HG03280 (cell line): Measurements from ENCODE around the gene APRT.
"Not testable (repeated sequence)": the region's sequence is repeated elsewhere in the genome, so short reads cannot be mapped to it uniquely, and the experiment has no call there.

Source experiments
- ATAC-seq: cut with Tn5 transposase; IDR thresholded peaks from one replicate; pipeline ENCODE4 v1.9.1; 2021; ENCODE audit warnings: mild to moderate bottlenecking, moderate library complexity; ENCODE audit not compliant: unreplicated experiment

Gene APRT

DNA sequence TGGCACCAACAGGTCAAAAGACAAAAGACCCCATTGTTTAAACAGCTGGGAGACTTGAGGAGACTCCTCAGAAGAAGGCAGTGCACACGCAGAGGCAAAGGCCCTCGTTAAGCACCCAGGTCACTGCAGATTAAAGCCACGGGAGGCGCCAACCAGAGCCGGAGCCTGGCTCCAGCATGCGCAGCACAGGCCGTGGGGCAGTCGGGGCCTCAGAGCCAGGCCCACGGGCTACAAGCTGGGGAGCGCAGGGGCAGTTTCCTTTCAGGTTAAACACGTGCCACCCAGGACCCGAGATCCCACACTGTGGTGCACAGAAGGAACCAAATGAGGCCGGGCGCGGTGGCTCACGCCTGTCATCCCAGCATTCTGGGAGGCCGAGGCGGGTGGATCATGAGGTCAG is 35.9 kb downstream of the APRT start:
- no peak for ATAC-seq

DNA sequence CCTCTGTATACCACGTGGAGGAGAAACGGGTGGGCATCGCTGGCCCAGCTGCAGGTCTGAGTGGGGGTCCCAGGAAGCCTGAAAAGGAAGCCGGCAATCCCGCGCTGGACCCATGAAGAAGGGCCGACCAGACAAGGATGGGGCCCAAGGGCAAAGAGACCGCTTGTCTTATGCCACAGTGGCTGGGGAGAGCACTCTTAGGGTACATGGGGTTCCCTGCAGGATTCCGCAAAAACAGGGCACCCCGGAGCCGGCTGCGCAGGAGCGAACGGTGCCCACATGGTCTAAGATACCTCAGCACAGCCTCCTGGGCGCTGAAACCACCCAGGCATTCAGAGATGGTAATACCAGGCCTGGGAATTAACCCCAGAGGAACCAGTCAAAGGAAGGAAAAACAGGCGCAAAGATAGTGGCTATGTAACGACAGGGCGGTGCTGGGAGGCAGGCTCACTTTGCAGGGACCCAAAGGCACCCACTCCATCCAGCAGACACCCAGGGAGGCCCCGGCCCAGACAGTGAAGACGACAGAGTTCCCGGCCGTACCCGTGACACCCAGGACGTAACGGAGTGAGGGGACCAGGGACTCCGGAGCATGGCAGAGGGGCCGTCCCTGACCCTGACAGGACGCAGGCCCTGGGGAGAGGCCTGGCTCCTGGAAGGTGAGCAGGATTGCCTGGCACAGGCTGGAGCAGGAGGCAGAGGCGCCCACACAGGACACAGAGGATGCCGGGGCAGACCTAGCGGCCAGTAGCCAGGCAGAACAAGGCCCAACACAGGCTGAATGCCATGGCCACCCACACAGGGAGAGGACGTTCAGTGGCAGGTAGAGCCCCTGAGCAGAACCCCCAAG is 37.0 kb downstream of the APRT start:
- no peak for ATAC-seq

DNA sequence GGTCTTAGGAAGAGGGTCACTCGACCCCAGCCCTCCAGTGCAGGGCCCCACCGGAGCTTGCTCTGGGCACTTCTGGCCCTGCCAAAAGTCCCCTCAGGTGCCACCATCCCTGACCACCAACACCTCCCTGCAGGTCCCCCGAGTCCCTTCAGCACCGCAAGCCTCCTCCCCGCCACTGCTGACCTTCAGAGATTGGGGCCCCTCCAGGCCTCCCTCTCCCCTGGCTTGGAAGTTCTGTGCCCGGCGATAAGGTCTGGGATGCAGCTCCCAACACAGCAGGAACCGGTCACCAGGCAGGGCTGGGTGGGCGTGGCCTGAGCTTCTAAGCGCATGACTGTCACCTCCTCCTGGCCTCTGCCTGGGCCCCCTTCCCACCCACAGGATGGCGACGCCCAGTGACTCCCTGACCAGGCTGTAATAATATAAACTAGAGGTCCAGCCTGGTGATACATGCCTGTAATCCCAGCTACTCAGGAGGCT is 37.9 kb downstream of the APRT start:
- no peak for ATAC-seq

DNA sequence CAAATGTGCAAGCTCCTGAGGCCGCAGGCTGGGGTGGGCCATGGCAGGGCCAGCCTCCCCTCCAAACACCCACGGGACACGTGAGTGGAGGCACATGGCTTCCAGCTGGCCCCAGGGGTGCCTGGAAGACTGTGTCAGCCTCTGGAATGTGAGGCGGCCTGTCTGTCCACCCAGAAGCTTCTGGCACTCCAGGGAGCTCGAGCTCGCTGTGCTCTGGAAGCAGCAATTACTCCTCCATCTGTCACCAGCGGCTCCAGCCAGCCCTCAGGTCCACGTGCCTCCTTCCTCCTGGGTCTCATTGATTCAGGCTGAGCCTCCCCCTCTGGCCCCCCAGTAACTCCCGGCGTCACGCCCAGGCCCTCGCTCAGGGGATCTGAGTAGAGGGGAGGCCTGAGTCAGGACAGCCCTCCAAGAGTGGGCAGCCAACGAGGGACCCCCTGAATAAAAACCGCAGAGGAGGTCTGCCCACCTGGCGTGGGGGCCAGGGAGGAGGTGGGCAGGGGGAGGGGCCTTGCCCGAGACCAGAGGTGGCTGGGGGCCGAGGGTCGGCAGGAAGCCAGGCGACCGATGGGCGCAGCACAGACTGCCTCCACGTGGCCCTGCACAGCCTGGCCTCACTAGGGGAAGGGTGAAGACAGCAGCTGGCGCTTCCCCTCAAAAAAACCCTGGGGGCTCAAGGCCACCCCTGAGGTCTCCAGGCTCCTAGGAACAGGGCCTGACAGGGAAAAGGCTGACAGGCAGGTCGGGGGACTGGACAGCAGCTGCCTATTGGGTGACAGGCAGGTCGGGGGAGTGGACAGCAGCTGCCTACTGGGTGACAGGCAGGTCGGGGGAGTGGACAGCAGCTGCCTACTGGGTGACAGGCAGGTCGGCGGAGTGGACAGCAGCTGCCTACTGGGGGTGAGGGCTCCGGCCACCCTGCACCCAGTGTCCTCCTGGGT is 38.6 kb downstream of the APRT start:
- no peak for ATAC-seq

DNA sequence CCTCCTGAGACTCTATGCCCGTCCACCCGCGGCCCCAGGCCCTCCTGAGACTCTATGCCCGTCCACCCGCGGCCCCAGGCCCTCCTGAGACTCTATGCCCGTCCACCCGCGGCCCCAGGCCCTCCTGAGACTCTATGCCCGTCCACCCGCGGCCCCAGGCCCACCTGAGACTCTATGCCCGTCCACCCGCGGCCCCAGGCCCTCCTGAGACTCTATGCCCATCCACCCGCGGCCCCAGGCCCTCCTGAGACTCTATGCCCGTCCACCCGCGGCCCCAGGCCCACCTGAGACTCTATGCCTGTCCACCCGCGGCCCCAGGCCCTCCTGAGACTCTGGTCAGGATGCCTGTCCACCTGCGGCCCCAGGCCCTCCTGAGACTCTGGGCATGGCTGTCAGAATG is 39.9 kb downstream of the APRT start:
- ATAC-seq = not testable (repeated sequence)

DNA sequence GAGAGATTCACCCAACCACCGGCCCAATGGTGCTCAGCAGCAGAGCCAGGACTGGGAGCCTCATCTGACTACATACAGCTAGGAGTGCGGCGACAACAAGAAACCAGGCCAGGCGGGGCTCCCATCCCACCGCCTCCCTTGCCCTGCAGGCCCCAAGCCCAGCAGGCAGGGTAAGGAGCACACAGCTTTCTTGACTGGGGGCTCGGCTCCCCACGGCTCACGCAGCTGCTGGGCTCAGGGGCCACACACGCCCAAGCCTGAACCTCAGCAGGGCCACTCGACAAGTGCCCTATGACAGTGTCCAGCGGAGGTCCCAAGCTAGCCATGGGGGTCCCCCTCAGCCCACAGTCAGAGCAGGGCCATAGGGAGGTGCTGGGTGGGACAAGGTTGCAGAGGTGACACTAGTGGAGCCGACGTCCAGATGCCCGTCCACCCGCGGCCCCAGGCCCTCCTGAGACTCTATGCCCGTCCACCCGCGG is 40.4 kb downstream of the APRT start:
- no peak for ATAC-seq

DNA sequence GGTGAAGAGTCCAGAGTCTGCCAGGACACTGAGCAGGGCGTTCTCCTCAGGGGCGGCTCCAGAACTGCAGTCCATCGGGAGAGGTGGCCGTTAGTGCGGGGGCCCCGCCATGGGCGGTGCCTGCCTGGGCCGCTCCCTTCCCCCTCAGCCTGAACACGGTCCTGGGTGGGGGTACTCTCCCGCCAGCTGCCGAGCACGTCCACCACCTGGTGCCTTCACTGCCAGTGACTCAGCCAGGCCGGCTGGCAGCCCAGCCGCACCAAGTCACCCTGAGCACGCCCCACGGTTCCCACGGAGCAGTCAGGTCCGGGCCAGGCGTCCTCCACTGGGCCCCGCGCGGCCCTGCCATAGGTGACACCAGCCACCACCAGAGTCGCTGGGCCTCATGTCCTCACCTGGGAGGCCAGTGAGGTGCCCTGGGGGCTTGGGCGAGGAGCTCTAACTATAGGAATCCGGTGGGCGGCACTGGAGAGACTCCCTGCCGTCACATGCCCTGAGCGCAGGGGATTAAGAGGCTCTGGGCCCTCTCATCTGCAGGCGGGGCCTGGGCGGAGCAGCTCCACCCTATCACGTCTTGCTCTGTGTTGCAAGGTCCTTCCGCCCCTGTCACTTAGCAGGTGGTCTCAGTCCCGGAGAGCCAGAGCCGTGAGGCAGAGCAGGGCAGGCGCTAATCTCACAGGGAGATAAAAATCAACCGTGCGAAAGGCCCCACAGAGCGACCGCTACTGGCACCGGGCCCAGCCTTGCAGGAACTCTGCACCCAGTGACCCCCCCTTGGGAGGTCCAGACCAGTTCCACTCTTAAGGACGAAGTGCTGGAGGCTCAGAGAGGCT is 41.1 kb downstream of the APRT start:
- no peak for ATAC-seq

DNA sequence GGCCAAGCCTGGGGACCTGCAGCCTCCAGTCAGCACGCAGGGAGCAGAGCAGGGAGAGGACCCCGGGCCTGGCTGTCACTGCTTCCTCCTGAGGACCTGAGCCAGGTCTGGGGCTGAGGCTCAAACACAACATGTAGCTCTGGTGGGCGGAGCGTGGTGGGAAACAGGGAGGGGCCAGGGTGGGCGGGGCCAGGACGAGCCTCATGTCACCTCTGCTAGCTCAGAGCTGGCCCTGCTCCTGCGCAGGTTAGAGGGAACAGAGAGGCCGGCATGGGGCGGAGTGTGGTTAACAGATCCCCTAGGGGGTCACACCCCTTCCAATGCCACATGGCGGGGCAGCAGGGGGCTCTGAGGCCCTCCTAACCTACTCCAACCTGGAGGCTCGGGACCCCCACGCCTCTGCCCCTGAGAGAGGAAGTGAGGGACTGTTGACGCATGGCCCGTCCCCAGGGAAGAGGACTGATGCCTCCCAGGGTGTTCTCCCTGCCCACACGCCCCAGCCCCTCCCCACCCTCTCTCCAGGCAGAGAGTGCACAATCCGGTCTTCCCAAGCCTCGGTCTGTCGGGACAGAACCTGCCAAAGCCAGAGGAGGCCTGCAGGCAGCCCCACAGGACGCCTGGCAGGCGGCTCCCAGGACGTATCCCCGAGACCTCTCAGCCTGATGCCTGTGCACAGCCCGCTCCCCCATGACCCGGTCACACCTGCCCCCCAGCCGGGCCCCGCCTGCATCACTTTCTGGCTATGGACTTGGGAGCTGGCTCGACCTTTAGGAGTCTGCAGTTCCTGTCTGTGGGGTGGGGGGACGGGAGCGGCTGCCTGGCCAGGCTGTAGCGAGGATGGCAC is 41.9 kb downstream of the APRT start:
- no peak for ATAC-seq

DNA sequence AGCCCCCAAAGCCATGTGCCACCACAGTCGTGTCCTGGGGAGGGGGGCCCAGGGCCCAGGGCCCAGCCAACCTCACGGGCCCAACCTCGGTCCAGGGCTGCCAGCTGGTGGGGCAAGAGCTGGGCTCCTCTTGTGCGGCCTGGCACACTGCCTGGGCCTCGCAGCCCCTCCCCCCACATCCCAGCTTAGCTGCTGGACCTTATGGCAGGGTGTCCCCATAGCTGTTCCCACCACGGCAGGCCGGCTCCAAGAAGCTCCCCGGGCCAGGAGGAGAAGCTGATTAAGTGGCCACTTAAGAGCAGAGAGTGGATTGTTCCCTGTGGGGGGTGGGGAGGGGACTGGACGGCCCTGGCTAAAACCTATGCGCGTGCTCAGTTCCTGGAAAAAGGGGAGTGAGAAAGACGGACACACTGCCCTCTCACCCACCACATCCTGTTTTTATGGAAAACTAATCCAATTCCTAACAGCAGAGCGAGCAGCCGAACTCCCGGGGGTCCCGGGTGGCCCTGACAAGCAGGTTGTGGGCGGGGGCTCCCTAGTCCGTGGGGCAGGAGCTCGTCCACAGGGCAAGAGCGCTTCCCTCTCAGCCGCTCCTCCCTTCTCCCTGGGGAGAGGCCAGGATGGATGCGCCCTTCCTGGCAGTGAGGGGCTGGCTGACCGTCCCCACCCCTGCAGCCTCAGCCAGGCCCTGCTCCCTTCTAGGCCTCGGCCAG is 43.5 kb downstream of the APRT start:
- no peak for ATAC-seq

DNA sequence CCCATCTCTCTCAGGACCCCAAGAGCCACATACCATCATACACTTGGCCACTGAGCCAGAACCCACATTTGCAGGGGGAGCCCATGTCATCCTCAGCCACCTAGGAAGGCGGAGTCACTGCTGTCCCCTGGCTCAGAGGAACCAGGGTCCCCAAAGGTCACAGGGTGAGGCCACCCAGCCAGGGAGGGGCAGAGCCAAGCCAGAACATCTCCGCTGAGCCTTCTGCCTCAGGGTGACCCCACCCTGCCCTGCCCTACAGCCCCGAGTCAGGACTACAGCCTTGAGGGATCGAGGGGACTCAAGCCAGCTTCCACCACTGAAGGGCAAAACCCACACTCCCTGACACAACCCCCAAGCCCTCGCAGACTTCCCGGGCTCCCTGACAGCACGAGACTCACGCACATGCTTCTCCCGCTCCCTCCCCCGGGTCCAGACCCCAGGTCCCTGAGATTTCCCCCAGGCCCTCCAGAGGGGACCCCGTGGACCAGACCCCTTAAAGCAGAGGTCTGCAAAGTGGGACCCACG is 44.1 kb downstream of the APRT start:
- no peak for ATAC-seq

DNA sequence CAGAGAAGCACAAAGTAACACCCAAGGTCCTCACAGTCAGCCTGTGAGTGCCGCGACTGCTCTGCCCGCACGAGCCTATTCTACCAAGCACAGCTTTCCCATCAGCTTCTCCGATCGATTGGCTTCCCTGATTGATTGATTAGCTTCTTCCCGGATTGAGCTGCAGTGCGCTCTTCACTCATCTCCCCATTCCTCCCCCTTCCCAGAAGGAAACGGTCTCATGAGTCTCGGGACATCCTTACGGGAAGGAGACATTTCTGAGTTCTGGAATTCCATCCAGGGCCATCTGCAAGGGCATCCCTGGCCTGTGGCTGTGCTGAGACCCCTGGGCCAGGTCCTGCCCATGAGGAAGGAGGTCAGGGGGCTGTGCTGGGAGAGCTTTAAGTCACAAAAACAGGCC is 44.8 kb downstream of the APRT start:
- ATAC-seq = no peak

DNA sequence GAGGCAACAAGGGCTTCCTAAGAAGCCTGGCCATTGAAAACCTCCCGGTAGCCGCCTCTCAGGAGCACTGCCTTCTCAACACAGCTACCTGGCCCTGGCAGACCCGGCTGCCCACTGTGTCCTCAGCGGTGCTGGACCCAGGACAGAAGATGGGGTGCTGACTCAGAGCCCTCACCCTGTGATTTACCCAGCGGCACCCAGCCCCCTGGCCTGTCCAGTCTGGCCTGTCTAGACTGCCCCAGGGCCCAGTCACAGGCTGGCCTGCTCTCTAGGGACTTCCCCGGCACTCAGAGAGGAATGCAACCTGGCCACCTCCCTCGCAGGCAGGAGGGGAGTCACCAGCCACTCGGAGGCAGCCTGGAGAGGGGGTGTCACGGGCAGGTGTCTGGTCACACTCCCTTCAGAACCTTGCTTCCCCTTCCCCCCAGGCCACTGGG is 46.8 kb downstream of the APRT start:
- no peak for ATAC-seq

DNA sequence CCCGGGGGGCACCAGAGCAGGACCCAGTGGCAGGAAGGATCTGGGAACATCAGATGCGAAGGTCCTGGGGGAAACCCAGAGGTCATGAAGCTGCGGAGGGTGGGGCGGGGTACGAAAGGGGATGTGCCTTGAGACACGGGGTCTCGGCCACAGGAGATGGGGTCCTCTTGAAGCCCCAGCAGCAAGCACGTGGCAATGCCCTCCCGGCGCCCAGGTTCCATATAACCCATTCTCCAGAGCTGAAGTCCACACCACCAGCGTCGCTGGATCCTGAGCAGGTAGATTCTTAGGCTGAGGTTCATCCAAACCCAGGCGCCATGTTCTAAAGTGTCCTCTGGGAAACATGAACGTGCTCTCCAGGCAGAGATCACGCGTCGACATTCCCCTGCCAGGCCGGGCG is 47.6 kb downstream of the APRT start:
- ATAC-seq = no peak

DNA sequence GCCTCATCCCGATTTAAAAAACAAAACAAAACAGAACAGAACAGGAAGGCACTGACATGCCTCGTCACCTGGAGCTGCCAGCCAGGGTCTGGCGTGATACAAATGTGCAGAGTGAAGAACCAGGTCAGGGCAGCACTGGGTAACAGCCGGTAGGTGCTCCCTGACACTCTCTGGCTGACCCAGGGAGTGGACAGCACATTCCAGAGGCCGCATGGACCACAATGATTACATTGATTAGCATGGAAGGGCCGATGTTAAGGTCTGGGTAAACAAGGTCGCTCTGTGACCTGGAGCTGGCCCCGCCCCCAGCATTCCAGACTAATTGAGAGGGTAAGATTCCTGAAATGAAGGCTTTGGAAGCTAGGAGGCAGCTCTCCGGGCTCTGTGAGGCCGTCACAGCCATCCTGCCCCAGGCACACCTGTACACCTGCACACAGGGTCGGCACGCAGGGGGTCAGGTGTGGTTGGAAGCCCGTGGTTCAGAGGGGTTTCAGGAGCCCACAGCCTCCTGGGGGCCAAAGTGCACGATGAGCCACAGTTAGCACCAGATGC is 48.1 kb downstream of the APRT start:
- ATAC-seq = no peak

DNA sequence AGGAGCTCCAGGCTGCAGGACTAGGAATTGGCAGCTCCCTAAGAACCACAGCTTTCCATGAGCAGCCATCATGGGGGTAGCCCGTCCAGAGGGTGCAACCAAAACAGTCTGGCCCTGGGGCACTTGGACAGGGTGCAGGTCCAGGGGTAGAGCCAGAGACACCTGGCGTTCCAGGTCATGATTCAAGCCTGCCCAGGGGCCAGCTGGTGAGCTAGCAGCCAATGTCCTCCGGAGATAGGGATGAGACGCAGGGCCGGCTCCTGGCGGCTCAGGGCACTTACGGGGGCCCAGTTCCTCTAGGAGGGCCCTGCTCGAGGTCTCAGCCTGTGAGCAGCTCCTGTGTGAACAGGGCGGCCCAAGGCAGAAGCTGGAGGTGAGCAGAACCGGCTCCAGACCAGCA is 48.8 kb downstream of the APRT start:
- no peak for ATAC-seq

DNA sequence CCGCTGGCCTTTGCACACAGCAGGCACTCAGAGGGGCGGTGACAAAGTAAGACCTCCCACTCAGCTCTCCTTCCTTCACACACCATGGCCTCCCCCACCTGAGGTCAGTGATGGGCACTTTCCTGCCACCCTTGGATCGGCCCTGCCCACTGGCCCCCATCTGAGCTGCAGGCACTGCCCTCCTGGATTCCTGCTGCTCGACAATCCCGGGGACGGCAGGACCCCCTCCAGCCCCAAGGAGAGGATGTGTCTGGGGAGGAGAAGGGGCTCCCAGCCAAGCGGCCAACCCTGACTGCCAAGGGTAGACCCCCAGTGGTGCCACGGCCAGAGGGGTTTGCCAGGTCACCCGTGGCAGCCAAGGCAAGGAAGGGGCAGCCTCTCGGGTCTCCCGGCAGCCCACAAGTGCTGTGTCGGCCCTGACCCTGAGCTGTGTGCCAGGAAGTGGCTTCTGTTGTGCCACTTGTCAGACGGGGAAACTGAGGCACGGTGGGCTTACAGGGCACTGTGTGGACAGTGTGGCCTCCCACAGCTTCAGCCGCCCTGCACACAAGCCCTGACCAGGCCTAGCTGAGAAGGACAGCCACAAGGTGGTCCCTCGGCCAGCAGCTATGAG is 49.4 kb downstream of the APRT start:
- ATAC-seq = no peak

DNA sequence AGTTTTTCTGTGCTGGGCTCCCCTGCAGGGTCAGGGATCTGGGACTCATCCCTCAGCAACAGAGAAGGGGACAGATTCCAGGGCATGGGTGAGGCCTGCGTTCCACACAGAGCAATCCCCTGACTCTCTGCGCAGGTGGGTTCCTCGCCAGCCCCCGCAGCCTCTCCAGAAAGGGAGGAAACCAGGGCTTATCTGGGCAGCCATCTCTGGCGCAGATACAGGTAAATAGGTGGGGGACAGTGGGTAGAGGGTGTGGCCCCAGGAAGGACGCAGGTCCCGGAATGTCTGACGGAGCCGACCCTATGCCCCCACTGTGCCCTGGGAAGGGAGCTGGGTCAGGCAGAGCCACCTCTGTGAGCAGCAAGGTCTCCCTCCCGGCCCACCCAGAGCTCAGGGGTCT is 49.9 kb downstream of the APRT start:
- ATAC-seq = no peak

DNA sequence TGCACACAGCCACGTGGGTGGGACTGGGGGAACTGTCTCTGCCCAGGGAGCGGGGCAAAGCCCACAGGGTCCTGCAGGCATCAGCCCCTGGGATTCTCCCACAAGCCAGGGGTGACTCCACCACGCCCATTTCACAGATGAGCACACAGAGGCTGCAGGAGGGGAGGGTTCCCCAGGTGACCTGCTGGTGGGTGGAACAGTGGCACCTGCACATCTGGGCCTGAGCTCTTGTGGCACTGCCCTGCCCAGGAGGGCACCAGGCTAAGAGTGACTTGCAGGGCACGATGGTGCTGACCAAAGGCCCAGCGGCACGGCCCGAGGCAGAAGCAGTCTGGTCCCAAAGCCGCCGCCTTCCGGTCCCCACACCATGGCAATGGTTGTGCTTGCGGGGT is 50.6 kb downstream of the APRT start:
- no peak for ATAC-seq
